IPS-NIHi7 (cell line): ENCODE results near the gene CAPN5.

Experiments
- DNase-seq: peaks from one replicate; pipeline ENCODE4 v3.0.0; 2012; ENCODE audit warnings: mixed read lengths; ENCODE audit errors: extremely low spot score

The CAPN5 gene

DNA sequence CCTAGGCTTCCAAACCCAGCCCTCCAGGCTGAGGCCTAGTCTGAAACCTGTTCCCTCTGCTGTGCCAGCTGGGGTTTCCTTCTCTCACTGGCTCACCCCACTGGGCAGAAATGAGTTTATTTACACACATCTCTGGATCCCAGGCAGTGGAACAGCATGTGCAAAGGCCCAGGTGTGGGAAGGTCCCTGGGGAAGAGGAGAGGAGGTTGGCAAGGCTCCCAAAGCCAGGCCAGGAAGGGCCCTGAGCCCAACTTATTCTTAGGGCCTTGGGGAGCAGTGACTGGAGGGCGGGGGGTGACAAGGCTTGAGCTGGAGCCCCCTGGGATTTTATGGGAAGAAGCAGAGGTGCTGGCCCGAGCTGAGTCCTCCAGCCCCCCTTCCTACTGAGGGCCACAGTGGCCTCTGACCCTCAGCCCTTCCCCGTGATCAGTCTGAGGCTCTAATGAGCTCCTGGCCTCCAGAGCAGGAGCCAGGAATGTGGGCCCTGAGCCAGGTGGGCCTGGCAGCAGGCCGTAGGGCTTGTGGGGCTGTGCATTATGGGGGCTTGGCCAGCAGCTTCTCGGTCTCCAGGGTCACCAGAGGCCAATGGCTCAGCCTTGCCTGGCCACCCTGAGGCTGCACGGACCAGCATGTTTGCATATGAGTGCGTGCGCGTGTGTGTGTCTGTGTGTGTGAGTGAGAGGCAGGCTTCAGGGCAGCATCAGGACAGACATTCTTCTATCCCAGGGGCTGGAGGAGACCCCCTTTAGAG is 64.2 kb downstream of the CAPN5 start:
- no peak for DNase-seq

DNA sequence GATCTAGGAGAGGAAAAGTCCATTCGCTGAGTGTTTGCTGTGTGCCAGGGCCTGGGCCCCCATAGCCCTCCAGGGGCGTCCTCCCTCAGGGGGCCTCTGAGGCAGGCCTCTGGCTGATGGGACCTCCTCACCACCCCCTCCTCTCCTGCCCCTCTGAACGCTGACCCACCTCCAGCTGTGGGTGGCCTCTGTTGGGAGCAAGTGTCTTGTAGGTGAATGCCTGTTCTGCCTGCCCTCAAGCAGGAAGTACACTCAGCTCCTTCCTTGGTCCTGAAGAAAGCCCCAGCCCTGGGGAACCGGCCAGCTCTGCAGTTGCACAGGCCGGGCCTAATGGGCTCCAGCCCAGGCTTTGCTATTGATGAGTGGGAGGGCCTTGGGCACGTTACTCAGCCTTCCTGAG is 64.8 kb downstream of the CAPN5 start:
- no peak for DNase-seq

DNA sequence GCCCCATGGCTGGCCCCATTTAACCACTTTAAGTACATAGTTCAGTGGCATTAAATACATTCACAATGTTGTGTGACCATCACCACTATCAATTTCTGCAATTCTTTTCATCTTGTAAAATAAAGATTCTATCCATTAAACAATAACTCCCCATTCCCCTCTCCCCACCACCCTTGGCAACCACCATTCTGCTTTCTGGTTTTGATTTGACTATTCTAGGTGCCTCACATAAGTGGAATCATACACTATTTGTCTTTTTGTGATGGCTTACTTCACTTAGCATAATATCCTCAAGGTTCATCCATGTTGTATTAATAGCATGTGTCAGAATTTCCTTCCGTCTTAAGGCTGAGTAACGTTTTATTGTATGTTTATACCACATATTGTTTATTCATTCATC is 68.3 kb downstream of the CAPN5 start:
- DNase-seq: no peak

DNA sequence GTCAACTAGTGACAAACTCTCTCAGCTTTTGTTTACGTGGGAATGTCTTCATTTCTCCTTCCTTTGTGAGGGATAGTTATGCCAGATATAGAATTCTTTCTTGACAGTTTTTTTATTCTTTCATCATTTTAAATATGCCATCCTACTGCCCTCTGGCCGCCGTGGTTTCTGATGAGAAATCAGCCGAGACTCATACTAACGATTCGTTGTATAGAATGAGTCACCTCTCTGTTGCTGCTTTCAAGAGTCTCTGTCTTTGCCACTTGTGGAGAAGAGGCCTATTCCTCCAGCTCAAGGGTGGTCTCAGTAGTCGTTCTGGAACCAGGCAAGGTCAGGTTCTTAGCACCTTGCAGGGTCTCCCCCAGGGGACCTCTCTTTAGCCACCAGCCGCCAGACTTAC is 69.3 kb downstream of the CAPN5 start:
- DNase-seq: no peak

DNA sequence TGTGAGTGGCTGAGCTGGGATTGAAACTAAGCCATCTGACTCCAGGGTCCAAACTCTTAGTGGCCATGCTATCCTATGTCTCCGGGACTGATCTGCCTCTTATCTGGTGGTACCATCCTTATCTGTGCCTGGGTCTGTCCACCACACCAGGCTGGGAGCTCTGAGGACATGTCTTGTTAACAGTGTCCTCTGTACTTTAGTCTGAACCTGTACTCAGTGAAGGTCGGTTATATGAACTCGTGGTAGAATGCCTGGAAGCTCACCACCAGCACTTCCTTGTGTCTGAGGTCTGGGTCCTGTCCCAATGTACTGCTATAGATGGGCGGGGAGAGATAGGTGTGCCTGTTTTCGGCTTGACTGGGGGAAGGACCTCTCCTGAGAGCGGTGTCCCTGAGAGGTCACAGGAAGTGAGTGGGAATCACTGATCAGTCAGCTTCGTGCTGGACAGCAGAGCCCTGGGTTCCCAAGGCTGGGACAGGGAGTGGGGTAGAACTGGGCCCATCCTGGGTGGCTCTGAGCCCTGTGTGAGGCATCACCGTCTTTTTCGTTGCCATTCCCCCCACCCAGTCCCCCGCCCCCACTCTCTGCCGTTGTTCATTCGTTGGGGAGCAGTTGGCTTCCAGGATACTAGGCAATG is 70.1 kb downstream of the CAPN5 start:
- DNase-seq: no peak

DNA sequence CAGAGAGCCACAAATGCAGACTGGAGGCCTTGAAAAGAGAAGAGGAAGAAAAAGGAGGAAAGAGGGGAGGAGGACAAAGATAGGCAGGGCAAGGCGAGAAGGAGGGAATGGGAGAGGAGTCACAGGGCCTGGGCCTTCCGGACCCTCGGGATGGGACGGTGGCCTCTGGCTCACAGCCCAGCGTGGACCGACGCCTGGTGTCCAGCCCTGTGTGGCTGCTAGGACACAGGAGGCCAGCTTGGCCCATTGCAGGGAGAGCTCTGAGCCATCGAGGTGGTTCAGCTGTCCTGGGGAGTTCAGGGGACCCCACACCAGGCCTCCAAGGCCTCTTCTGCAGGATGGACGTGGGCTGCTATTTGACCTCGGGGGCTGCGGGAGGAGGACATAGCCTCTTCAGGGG is 70.7 kb downstream of the CAPN5 start:
- DNase-seq: no peak

DNA sequence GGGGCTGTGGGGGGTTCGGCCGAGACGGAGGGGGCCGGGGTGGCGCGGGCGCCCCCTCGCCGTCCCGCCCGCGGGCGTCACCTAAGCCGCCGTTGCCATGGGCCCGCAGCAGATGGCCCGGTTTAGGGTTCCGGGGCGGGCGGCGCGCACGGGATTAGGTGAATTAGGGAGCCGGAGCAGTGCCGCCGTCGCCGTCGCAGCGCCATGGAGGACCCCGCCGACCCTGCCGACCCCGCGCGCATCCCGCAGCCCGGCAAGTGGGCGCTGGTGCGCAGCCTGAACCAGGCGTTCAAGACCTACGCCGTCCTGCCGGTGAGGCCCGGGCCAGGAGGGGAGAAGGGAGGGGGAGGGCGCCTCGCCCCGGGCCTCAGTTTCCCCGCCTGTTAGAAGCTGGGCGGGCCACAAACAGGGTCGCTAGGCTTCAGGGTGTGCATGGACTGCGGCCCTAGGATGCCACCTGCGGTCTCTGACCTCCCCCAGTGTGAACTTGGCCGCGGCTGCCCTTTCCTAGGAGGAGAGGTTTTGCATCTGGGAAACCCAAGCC is 71.4 kb downstream of the CAPN5 start:
- no peak for DNase-seq

DNA sequence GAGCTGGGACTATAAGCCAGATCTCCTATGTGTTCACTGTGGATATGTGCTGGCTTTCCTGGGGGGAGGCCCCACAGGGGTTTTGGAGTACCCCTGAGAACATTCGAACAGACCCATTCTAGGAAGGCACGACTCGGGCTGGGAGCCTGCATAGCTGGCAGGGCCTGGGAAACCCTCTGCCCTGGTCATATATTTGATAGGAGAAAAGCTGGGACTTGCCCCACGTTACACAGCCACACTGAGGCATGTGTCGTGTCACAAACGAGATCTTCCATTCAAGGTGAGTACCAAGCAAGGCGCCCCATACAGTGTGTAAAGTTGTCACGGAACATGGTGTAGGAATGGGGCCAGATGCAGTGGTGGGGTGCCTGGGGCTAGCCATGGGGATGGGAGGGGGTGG is 72.4 kb downstream of the CAPN5 start:
- DNase-seq: no peak

DNA sequence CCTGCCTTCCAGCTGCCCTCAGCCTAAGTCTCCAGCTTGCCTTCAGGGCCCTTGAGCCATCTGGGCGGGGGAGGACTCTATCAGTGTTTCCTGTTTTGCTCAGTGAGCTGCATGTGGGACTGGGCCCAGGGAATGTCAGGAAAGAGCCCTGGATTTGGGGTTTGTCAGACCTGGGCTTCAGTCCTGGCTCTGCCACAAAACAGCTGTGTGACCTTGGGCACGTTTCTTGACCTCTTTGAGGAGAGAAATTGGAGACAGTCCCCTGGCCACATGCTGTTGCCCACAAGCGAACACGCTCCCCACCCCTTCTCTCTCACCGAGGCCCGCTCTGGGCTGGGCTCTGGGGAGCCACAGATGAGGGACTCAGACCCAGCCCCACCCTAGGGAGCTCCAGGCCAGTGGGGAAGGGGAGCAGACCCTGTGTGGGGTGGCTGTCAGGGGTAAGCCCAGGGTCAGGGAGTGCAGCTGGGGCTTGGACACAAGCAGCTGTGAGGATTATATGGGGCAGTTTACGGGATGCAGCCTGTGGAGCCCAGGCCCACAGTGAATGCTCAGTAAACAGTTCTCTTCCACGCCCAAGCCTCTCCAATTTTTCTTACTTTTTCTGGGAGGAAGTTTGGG is 73.6 kb downstream of the CAPN5 start:
- DNase-seq: peak; percentile 60

DNA sequence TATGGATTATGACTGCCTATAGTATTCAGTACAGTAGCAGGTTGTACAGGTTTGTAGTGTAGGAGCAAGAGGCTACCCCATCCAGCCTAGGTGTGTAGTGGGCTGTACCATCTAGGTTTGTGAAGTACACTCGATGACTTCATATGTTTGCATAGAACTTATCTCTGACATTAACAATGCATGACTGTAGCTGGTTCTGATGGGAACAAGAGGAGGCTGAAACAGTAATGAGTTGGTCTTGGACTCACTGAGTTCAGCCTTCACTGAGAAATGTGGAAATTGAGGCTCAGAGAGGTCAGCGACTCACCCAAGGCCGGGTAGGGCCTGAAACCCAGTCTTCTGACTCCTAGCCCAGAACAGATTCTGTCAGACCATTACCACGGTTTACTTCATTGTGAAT is 74.3 kb downstream of the CAPN5 start:
- no peak for DNase-seq

DNA sequence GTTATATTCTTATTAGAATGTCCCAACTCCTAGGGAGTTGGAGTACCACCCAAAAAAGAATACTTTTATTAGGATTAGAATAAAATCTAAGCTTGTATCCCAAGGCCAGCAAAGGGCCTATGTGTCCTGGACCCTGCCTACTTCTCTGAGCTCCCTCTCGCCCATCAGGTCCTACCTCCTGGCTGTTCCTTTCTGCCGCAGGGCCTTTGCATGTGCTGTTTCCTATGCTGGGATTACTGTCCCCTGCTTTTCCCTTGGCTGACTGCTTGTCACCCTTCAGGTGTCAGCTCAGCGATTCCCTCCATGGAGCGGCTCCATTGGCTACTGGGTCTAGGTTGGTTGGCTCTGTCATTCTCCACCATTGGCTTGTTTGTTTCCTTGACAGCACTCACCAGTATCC is 74.7 kb downstream of the CAPN5 start:
- no peak for DNase-seq

DNA sequence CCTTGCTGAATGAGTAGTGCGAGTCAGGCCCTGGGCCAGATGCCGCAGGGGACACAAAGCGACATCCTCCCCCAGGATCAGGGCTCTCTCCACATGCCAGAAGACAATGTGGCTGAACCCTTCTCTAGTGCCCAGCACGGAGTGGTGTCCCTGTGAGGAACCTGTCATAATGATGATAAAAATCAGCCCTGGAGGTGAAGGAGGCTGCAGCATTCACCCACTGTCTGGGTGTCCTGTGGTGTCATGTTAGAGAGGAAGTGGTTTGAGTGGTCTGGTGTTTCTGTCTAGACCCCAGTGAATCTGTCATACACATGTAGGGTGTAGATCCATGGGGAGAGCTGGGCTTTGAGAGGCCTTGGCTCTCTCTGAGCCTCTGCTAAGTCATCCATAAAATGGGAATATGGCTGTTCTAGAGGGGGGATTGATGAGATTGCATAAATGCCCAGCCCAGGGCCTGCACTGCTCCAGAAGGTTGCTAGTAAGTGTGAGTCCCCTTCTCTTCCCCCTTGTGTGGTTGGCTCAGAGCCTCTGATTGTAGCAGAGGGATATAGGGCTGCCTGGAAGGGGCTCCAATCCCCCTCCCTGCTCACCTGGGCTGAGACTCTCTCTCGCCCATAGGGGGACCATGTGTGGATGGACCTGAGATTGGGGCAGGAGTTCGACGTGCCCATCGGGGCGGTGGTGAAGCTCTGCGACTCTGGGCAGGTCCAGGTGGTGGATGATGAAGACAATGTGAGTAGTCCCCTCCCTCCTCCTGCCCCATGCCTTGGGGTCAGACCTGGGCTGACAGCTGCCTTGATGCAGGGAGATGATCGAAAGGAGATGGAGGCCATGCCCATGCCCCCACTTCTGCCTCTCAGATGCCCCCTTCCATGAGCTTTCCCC is 75.6 kb downstream of the CAPN5 start:
- DNase-seq: no peak

DNA sequence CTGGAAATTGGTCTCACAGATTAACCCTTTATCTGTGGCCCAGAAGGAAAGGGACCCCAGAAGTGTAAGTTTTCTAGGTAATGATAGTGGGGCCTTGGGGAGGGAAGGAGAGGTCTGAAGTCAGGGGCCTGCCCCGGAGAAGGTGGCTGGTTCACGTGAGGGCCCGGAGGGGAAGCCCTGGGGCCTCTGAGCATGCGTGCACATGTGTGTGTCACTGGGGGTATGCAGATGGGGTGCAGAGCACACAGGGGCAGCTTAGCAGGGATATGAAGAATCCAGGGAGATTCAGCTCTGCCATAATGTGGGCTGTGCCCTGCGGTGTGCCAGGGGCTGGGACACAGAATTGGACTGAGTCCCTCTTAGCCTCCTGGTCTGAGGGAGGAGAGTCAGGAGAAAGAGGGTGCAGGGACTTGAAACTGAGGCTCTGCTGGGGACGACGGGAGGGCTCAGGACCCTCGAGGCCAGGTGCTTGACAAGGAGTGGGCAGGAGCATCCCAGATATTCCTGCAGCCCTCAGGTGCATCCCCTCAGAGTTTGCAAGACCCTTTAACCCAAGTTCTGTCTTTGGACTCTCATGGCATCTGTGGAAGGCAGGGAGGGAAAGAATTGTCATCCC is 76.7 kb downstream of the CAPN5 start:
- DNase-seq: no peak

DNA sequence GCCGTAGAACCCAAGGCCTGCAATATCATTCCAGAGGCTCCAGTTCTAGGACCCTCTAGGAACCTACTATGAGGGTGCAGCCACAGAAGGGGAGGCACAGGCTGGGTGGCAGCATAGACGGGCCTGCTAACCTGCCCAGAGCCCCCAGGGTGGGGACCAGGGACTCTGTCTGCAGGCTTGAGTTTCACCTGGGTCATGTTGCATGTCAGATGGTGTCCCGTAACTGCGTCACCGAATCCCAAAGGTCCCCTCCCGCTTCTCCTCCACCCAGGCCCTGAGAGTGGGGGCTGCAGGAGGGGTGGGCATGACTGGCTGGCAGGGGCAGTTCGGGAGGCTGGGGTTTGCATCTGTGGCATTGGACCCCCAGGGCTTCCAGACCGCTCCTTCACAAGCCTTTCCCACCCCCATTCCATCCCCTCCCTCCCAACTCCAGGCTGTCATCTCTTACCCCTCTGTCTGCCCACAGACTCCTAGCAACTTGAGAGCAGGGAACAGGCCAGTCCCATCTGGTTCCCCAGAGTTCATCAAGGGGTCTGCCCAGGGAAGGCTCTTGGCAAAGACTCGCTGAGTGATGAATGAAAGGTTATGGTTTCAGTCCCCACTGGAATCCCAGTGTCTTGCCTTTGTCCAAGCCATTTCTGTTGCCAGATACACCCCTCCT is 77.6 kb downstream of the CAPN5 start:
- DNase-seq: no peak

DNA sequence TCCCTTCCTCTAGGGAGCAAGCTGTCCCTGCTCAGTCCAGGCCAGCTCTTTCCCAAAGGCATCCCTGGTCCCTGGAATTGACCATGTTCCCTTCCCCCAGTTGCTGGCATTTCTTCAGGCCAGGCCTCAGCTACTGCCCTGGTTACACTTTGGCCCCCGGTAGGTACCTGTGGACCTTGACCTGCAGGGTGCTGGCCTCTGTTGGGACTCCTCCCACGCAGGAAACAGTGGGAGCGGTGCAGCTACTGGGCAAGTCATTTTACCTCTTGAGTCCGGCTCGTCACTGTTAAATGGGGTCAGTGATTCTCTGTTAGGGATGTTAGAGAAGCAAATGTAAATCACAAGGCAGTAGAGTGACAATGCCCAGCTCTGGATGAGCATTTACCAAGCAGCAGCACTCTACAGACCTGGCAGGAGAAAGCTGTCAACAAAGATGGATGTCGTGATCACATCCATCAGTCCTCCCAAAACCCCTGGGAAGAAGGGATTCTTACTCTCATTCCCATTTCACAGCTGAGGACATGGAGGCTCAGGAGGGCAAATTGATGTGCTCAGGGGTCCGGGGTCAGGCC is 78.2 kb downstream of the CAPN5 start:
- DNase-seq: no peak

DNA sequence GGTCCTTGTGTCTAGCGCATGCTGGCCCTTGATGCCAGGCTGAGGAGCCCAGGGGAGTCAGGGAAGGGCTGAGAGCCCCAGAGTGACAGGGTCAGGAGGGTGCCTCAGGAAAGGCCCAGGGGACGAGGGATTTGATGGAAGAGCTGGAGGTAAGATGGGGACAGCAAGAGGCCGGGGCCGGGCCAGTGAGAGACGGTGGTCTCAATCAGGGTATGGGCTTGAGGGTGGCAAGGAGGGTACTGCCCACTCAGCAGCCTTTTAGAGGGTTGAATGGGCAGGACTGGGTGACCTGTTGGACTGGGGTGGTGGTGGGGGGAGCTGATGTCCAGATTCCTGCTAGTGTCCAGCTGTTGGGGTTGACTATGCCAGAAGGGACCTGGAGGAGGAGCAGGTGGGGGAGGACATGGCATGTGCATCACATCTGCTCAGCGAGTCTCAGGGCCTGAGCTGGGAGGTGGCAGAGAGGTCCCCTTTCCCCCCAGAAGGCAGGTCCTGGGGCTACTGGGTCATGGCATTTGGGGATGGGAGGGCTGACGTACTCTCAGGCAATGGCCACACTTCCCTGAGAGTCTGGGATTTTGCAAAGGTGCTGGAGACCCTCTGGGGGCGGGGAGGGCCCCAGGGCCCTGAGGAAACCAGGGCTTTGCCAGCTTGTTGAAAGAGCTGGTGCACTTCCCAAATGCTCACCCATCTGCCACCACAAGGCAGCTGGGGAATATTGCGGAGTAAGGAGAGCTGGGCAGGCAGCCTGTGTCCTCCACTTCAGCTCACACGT is 79.7 kb downstream of the CAPN5 start:
- DNase-seq: no peak

DNA sequence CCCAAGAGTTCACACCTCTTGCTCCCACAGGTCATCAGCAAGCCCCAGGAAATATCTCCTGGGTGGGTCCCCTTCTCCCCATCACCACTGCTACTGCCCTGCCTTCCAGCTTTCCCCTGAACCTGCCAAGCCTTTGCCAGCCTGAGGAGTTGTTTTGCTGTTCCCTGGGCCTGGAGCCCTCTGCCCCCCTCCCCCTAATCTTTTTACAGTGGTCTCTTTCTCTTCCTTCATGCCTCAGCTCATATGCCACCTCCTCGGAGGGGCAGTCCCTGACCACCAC is 80.2 kb downstream of the CAPN5 start:
- no peak for DNase-seq

DNA sequence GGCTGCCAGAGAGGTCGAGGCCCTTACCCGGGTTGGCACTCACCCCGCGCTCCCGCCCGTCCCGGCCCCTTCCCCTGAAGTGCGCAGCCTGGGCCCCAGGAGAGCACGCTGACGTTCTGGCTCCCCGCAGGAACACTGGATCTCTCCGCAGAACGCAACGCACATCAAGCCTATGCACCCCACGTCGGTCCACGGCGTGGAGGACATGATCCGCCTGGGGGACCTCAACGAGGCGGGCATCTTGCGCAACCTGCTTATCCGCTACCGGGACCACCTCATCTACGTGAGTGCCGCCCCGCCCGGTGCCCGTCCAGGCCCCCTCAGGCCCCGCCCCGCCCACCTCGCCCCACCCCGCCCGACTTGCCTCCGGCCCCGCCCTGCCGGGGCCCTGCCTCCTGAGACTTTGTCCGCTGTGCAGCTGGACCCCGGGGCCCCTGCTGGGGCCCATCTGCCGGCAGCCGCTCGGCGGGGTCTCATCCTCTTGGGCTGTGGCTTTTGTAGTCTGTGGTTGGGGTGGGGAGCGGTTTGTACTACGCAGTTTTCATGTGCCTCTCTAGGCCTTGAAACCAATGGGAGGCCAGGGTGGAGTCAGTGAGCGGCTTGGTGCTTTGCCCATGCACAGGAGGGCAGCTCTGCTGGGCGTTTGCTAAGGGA is 81.0 kb downstream of the CAPN5 start:
- peak; percentile 90 for DNase-seq

DNA sequence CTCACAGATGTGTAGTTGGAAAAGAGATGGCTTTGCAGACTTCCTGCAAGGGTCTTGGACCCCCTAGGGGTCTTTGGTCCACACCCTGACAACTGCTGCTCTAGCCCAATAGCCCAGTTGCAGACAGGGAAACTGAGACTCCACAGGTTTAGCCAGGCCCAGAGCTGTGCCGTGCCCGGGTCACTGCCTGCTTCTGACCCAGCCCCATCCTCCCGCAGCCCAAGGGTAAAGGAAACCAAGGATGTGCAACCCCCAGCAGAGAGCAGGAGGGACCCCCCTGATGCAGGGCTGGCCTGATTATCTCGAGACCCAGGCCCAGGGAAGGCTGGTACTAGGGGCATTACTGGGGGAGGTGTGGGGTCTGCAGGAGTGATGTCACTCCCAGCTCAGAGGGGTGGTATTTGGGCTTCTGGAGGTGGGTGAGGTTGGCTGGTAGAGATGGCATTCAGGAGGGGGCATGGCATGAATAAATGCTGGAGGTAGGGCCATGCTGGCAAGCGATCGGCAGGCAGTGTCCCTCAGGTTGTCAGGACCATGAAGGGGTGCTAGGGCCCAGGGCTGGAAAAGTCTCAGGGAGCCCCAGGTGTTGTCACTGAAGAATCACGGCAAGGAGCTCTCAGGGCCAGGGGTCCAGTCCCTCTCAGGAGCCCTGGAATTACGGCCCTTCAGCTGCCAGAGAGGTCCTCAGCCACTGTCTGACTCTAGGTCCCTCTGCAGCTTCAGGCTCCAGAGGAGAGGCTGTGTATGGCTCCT is 82.4 kb downstream of the CAPN5 start:
- DNase-seq: no peak
